Neural progenitor cell (in vitro differentiated cells): ENCODE data around the gene RBMS2. TPM values are rescaled to one million over a fixed set of nuclear protein-coding genes. Genes with fewer than 3 reads are reported as not detected.
"Not testable (repeated sequence)": the region's sequence is repeated elsewhere in the genome, so short reads cannot be mapped to it uniquely, and the experiment has no call there.

ENCODE experiments used
- DNase-seq: peaks from one replicate; pipeline ENCODE4 v3.0.0-alpha.2; 2016; ENCODE audit warnings: low spot score
- H2AFZ ChIP-seq: fragments of 200-600 bp; sonication (generic); replicated peaks from 2 replicates; pipeline ENCODE4 v1.6.1; 2016; ENCODE audit warnings: antibody characterized with exemption
- H3F3A ChIP-seq: fragments of 200-600 bp; sonication (generic); 2 replicates; pipeline ENCODE4 v1.6.1; 2016; ENCODE audit warnings: antibody characterized with exemption, low read depth
- H3K27ac ChIP-seq: fragments of 200-600 bp; sonication (generic); 2 replicates; pipeline ENCODE4 v1.5.1; 2016; ENCODE audit warnings: mild to moderate bottlenecking
- H3K27me3 ChIP-seq: fragments of 200-600 bp; sonication (generic); 2 replicates; pipeline ENCODE4 v1.6.1; 2016; ENCODE audit warnings: mild to moderate bottlenecking, moderate library complexity
- H3K36me3 ChIP-seq: fragments of 200-600 bp; sonication (generic); 2 replicates; pipeline ENCODE4 v1.5.1; 2016
- H3K4me1 ChIP-seq: fragments of 200-600 bp; sonication (generic); 2 replicates; pipeline ENCODE4 v1.6.1; 2016; ENCODE audit warnings: mixed run types
- H3K4me2 ChIP-seq: fragments of 200-600 bp; sonication (generic); 2 replicates; pipeline ENCODE4 v1.6.1; 2016
- H3K4me3 ChIP-seq: fragments of 200-600 bp; sonication (generic); 2 replicates; pipeline ENCODE4 v1.5.1; 2016
- H3K79me2 ChIP-seq: fragments of 200-600 bp; sonication (generic); 2 replicates; pipeline ENCODE4 v1.6.1; 2016; ENCODE audit warnings: low read depth
- H3K9ac ChIP-seq: fragments of 200-600 bp; sonication (generic); 2 replicates; pipeline ENCODE4 v1.6.1; 2016
- H3K9me3 ChIP-seq: fragments of 200-600 bp; sonication (generic); 2 replicates; pipeline ENCODE4 v1.5.1; 2016; ENCODE audit warnings: low read depth
- H4K20me1 ChIP-seq: fragments of 200-600 bp; sonication (generic); 2 replicates; pipeline ENCODE4 v1.6.1; 2016; ENCODE audit warnings: low read depth
- H3K27ac Mint-ChIP-seq: 3 replicates; pipeline ENCODE4 v1.8.0; 2021; ENCODE audit warnings: mixed read lengths
- H3K27me3 Mint-ChIP-seq: 2 replicates; pipeline ENCODE4 v1.8.0; 2022; ENCODE audit warnings: low read depth, mild to moderate bottlenecking, inconsistent platforms, moderate library complexity, mixed read lengths; ENCODE audit not compliant: insufficient read depth
- H3K36me3 Mint-ChIP-seq: 3 replicates; pipeline ENCODE4 v1.8.0; 2021; ENCODE audit warnings: mixed read lengths
- H3K4me1 Mint-ChIP-seq: 3 replicates; pipeline ENCODE4 v1.8.0; 2021; ENCODE audit warnings: mixed read lengths
- H3K4me3 Mint-ChIP-seq: 3 replicates; pipeline ENCODE4 v1.8.0; 2021; ENCODE audit warnings: mild to moderate bottlenecking, moderate library complexity, mixed read lengths
- H3K9me3 Mint-ChIP-seq: 3 replicates; pipeline ENCODE4 v1.8.0; 2020; ENCODE audit warnings: mixed read lengths
- EZH2 ChIP-seq: fragments of 200-600 bp; sonication (generic); IDR thresholded peaks from 2 replicates; pipeline ENCODE4 v1.6.1; 2017; ENCODE audit warnings: antibody characterized with exemption, mild to moderate bottlenecking, moderate library complexity
- EZH2phosphoT487 ChIP-seq: fragments of 200-600 bp; sonication (generic); IDR thresholded peaks from 2 replicates; pipeline ENCODE4 v1.6.1; 2017; ENCODE audit warnings: antibody characterized with exemption
- total RNA-seq: library from RNA; depleted of rRNA; stranded (reverse); fragments of >200 nt; gene quantifications from 2 replicates; pipeline ENCODE4 v1.2.3, GENCODE V29; 2015; ENCODE audit warnings: low replicate concordance
- TF ChIP-seq, protein P1 (sequence below): fragments of 200-600 bp; sonication (generic); IDR thresholded peaks from 2 replicates; pipeline ENCODE4 v1.5.1; 2017; ENCODE audit warnings: antibody characterized with exemption, mild to moderate bottlenecking

The RBMS2 gene
- total RNA-seq, 1 donor from 2014 or later, result 12.9 TPM

DNA sequence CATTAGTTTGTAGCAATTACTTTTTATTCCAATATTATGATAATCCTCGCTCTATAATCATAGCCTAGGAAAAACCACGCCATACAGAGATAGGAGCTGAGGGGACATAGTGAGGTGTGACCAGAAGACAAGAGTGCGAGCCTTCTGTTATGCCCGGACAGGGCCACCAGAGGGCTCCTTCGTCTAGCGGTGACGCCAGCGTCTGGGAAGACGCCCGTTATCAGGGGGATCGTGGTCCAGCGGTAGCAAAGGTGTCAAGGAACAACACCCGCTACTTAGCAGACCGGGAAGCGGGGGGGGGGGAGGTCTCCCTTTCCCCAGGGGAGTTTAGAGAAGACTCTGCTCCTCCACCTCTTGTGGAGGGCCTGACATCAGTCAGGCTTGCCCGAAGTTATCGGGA is 24.9 kb upstream of the RBMS2 start:
- Mint-ChIP-seq H3K9me3 (peaks cover 30% of the 10 kb centered on the region), H3K27me3 (peaks cover 34% of the 10 kb centered on the region), H3K4me1 (peaks cover 22% of the 10 kb centered on the region)
- H3K79me2 ChIP-seq, H3K9me3 ChIP-seq, H3K4me3 Mint-ChIP-seq, H2AFZ ChIP-seq, H3K36me3 ChIP-seq, H3K27ac Mint-ChIP-seq, H3K4me2 ChIP-seq, H3K36me3 Mint-ChIP-seq, H3K9ac ChIP-seq, H3K27ac ChIP-seq, H3K4me3 ChIP-seq, H4K20me1 ChIP-seq: not testable (repeated sequence)
- Histone ChIP-seq H3F3A (peaks cover 28% of the 10 kb centered on the region), H3K27me3 (peaks cover 23% of the 10 kb centered on the region), H3K4me1 (peaks cover 17% of the 10 kb centered on the region)
- DNase-seq, result peak; percentile 37
- TF ChIP-seq, protein P1, sequence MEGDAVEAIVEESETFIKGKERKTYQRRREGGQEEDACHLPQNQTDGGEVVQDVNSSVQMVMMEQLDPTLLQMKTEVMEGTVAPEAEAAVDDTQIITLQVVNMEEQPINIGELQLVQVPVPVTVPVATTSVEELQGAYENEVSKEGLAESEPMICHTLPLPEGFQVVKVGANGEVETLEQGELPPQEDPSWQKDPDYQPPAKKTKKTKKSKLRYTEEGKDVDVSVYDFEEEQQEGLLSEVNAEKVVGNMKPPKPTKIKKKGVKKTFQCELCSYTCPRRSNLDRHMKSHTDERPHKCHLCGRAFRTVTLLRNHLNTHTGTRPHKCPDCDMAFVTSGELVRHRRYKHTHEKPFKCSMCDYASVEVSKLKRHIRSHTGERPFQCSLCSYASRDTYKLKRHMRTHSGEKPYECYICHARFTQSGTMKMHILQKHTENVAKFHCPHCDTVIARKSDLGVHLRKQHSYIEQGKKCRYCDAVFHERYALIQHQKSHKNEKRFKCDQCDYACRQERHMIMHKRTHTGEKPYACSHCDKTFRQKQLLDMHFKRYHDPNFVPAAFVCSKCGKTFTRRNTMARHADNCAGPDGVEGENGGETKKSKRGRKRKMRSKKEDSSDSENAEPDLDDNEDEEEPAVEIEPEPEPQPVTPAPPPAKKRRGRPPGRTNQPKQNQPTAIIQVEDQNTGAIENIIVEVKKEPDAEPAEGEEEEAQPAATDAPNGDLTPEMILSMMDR, result peak; percentile 35

DNA sequence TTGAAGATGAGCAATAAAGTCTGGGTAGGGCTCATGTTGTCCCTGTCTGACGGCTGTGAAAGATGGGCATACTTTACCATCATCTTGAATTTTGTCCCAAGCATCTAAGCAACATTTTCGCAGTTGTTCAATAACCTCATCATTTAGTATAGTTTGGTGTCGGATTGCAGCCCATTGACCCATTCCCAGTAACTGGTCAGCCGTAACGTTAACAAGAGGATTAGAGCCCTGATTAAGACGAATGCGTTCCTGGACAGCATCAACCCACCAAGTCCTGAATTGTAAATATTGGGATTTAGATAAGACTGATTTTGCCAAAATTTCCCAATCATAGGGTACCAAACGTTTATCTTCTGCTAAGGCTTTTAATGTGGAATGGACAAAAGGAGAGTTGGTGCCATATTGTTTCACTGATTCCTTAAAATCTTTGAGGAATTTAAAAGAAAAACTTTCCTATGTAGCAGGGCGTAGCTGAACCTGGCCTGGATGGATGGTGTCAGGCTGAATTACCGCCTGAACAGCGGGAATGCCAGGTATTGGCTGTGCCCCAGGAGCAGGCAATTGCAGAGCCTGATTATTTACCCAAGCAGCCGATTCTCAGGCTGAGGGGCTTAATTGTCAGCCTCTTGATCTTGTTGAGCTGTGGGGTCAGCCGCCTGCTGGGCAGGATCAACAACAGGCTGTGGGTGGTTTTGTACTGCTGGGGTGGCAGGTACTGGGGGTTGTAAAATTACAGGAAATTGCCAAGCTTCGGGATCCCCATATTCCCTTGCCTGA is 23.3 kb upstream of the RBMS2 start:
- H3K27me3 ChIP-seq, result peaks cover 15% of the 10 kb centered on the region
- H3K36me3 ChIP-seq, H2AFZ ChIP-seq, H3K79me2 ChIP-seq, H3K9ac ChIP-seq, H4K20me1 ChIP-seq, H3K9me3 ChIP-seq, H3K27ac Mint-ChIP-seq, H3K36me3 Mint-ChIP-seq: not testable (repeated sequence)
- H3K27ac ChIP-seq, result peak overlapping the region; percentile 78
- peak overlapping the region; percentile 34 for H3K4me3 Mint-ChIP-seq
- H3K9me3 Mint-ChIP-seq, result peaks cover 26% of the 10 kb centered on the region
- peaks cover 17% of the 10 kb centered on the region for H3K4me1 ChIP-seq
- H3K27me3 Mint-ChIP-seq, result peaks cover 34% of the 10 kb centered on the region
- H3K4me3 ChIP-seq, result peak overlapping the region; percentile 22
- peaks cover 28% of the 10 kb centered on the region for H3F3A ChIP-seq
- peaks cover 22% of the 10 kb centered on the region for H3K4me1 Mint-ChIP-seq
- DNase-seq, result peak; percentile 87
- H3K4me2 ChIP-seq, result peak overlapping the region; percentile 65

DNA sequence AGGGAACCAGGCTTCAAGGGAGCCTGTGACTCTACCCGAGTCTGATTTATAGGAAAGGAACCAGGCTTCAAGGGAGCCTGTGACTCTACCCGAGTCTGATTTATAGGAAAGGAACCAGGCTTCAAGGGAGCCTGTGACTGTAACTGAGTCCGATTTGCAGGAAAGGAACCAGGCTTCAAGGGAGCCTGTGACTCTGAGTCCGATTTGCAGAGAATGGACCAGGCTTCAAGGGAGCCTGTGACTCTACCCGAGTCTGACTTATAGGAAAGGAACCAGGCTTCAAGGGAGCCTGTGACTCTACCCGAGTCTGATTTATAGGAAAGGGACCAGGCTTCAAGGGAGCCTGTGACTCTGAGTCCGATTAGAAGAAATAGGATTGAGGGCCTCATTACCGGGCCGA is 22.2 kb upstream of the RBMS2 start:
- H3K9ac ChIP-seq, H2AFZ ChIP-seq, H3K9me3 ChIP-seq, H4K20me1 ChIP-seq, H3K27ac ChIP-seq, DNase-seq, H3K27ac Mint-ChIP-seq, H3K36me3 Mint-ChIP-seq, H3K4me3 ChIP-seq, H3K36me3 ChIP-seq, H3K79me2 ChIP-seq: not testable (repeated sequence)
- Histone ChIP-seq H3K4me2 (peak overlapping the region; percentile 65), H3F3A (peaks cover 28% of the 10 kb centered on the region), H3K4me1 (peaks cover 17% of the 10 kb centered on the region), H3K27me3 (peaks cover 15% of the 10 kb centered on the region)
- peaks cover 22% of the 10 kb centered on the region for H3K4me1 Mint-ChIP-seq
- peak overlapping the region; percentile 33 for H3K4me3 Mint-ChIP-seq
- peaks cover 34% of the 10 kb centered on the region for H3K27me3 Mint-ChIP-seq
- H3K9me3 Mint-ChIP-seq, result peaks cover 25% of the 10 kb centered on the region

DNA sequence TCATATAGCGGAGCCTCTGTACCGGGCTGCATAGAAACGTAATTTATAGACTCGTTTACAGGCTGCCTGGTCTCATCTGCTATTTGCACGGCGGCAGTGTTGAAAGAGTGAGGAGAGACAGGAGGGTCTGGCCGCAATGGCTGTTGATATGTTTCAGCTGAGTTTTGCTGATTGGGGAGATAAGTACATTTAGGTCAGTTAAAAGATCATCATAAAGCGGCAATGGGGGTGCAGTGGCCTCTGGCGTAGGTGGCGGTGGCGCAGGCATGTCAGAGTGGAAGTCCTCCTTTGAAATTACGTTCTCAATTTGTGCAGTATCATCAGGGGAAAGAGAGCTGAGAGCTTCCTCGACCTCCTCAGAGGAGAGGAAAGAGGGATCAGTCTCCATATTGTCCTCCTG is 21.7 kb upstream of the RBMS2 start:
- H3K27ac Mint-ChIP-seq, H2AFZ ChIP-seq, H3K4me3 ChIP-seq, DNase-seq, H4K20me1 ChIP-seq, H3K9me3 ChIP-seq, H3K36me3 Mint-ChIP-seq, H3K79me2 ChIP-seq, H3K4me2 ChIP-seq, H3K36me3 ChIP-seq, H3K9ac ChIP-seq, H3K27ac ChIP-seq: not testable (repeated sequence)
- H3K4me1 Mint-ChIP-seq, result peaks cover 22% of the 10 kb centered on the region
- peaks cover 15% of the 10 kb centered on the region for H3K27me3 ChIP-seq
- peaks cover 17% of the 10 kb centered on the region for H3K4me1 ChIP-seq
- H3K4me3 Mint-ChIP-seq, result peak overlapping the region; percentile 60
- H3F3A ChIP-seq, result peaks cover 28% of the 10 kb centered on the region
- peaks cover 33% of the 10 kb centered on the region for H3K27me3 Mint-ChIP-seq
- H3K9me3 Mint-ChIP-seq, result peaks cover 23% of the 10 kb centered on the region

DNA sequence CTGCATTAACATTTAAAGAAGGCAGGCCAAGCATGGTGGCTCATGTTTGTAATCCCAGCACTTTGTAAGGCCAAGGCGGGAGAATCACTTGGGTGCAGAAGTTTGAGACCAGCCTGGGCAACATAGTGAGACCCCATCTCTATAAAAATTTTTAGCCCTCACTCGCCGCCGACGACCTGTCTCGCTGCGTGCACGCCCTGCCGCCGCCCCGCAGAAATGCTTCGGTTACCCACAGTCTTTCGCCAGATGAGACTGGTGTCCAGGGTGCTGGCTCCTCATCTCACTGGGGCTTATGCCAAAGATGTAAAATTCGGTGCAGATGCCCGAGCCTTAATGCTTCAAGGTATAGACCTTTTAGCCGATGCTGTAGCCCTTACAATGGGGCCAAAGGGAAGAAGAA is 10.8 kb upstream of the RBMS2 start:
- H3K27me3 ChIP-seq, result no peaks in the 10 kb centered on the region
- no peak overlapping the region for H2AFZ ChIP-seq
- H3K27ac Mint-ChIP-seq, result no peak overlapping the region
- no peaks in the 10 kb centered on the region for H3K36me3 Mint-ChIP-seq
- no peaks in the 10 kb centered on the region for H3K4me1 ChIP-seq
- H3K9ac ChIP-seq, result no peak overlapping the region
- H3K4me3 Mint-ChIP-seq, result no peak overlapping the region
- H3K9me3 Mint-ChIP-seq, result no peaks in the 10 kb centered on the region
- no peaks in the 10 kb centered on the region for H3K36me3 ChIP-seq
- no peaks in the 10 kb centered on the region for H3K79me2 ChIP-seq
- H4K20me1 ChIP-seq, result no peaks in the 10 kb centered on the region
- H3K4me2 ChIP-seq, result no peak overlapping the region
- H3K27ac ChIP-seq, result no peak overlapping the region
- peaks cover 6% of the 10 kb centered on the region for H3K27me3 Mint-ChIP-seq
- H3K4me1 Mint-ChIP-seq, result no peaks in the 10 kb centered on the region
- H3K4me3 ChIP-seq, result no peak overlapping the region
- H3K9me3 ChIP-seq, result no peaks in the 10 kb centered on the region
- no peak for TF ChIP-seq EZH2phosphoT487
- no peak for TF ChIP-seq EZH2
- TF ChIP-seq, protein P1, result no peak
- no peaks in the 10 kb centered on the region for H3F3A ChIP-seq
- DNase-seq, result no peak

DNA sequence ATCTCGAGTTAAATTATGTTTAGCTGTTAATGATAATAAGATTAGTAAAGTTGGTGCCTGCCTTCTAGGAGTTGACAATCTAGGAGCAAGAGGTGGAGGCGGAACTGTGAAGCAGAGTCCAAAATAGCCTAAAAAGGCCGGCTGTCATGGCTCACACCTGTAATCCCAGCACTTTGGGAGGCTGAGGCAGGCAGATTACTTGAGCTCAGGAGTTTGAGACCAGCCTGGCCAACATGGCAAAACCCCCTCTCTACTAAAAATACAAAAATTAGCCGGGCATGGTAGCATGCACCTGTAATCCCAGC is 7.7 kb upstream of the RBMS2 start:
- H3K79me2 ChIP-seq, H3K36me3 Mint-ChIP-seq, H3K27me3 Mint-ChIP-seq, H2AFZ ChIP-seq, H3F3A ChIP-seq, H3K36me3 ChIP-seq, H3K4me3 ChIP-seq, H3K27me3 ChIP-seq, H3K9me3 ChIP-seq, H3K27ac Mint-ChIP-seq, H3K4me2 ChIP-seq, DNase-seq, H3K4me3 Mint-ChIP-seq, H3K4me1 ChIP-seq, H3K9ac ChIP-seq, H3K9me3 Mint-ChIP-seq, H4K20me1 ChIP-seq, H3K27ac ChIP-seq, H3K4me1 Mint-ChIP-seq: not testable (repeated sequence)
